GM19467 (cell line): ENCODE data around the gene AMPD1.

Experiments
- ATAC-seq: cut with Tn5 transposase; IDR thresholded peaks from one replicate; pipeline ENCODE4 v1.9.1; 2021; ENCODE audit warnings: mild to moderate bottlenecking, moderate library complexity; ENCODE audit not compliant: unreplicated experiment

AMPD1 gene

DNA sequence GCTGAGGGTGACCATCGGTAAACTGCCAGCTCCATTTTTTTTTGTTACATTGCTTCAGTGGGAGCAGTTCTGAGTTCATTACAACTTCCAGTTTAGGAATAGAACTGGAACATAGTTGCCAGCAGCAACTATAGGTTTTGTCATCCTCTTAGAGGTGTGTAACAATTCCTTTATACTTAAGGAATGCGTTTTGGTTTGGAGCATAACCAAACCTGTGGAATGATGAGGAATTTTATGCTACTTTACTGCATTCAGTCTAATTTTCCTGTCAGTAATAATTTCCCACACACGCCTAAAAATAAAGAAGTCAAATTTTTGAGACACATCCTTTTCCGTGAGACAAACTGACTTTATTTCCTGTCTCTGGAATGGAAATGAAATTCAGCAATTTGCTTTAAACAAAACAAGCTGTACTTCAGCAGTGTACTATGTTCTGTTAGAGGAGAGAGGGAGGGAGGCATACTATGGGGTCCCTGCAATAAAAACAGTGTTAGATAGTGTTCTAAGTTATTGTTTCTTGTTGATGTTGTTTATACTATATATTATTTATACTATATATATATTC, 4.8 kb upstream of the AMPD1 start:
- ATAC-seq, result no peak

DNA sequence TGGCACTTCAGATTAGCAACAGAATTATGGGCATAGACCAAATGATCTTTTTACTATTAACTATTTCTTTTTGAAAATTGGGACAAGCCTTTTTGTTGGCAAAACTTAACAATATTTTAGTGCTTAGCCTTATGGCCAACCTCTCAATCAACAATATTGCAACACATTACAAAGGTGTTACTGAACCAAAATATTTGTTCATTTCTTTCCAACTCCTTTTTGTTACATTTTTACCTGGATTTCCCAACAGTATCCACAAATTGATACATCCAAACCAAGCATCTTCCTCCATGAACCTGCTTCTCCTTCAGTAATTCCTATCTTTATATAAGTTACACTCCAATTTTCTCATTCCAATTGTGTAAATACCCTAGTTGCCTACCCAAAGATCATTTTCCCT, 1.5 kb upstream of the AMPD1 start:
- ATAC-seq, result no peak

DNA sequence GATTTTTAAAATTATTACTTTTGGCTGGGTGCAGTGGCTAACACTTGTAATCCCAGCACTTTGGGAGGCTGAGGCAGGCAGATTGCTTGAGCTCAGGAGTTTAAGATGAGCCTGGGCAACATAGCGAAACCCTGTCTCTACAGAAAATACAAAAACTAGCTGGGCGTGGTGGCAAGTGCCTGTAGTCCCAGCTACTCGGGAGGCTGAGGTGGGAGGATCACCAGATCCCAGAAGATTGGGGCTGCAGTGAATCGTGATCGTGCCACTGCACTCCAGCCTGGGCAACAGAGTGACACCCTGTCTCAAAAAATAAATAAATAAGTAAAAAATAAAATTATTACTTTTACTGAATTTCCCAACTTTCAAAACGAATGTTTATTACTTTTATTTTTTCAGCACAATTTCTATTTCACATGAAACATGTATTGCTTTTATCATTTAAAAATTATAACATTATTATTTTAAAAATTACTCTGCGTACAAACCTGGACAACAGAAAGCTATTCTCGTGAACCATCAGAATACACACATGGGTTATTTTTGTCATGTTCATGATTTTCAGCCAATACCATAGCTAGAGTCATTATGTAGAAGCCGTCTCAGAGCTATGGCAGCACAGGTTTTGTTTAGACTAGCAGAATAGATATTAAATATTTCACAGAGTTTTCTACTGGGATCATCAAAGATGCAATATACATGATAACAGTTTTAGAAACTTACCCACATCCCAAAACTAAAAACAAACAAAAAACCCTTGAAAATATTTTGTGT, 621 bp downstream of the AMPD1 start:
- ATAC-seq, result no peak

DNA sequence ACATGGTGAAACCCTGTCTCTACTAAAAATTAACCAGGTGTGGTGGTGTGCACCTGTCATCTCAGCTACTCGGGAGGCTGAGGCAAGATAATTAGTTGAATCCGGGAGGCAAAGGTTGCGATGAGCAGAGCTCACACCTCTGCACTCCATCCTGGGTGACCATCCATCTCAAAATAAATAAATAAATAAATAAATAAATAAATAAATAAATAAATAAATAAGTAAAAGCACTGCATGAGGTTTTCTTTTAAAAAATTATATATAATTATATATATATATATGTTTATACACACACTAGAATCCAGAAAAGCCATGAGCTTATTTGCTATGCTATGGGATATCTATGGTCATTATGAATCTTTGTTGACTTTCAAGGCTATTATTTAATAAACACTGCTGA, 2.4 kb downstream of the AMPD1 start:
- ATAC-seq, result no peak

DNA sequence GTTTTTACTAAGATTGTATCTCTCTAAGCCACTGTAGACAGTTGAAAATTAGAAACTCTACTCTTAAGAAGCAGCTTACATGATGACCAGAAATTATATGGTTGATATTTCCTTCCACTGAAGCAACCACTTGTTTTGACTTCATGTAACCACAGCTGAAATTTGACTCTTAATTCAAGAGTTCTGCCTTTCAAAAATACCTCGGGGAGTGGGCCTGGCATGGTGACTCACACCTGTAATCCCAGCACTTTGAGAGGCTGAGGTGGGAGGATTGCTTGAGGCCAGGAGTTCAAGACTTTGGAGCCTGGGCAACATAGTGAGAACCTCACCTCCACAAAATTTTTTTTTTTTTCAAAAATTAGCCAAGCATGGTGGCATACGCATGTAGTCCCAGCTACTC, 4.3 kb downstream of the AMPD1 start:
- ATAC-seq, result no peak

DNA sequence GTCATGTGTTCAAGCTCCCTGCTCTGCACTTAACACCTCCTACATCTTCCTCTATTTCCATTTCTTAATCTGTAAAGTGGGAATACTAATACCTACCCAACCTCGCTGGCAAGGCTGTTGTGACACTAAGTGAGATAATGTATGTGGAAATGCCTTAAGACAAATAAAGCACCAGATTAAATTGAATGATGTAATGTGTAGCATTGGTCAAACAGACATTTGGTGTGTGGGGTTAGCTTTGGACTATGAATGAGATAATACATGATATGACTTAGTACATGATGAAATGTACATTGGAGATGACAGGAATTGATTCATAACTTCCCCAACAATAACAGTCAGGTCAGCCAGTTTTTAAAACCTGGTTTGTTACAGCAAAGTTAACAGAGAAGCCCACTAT, 5.2 kb downstream of the AMPD1 start:
- ATAC-seq, result no peak

DNA sequence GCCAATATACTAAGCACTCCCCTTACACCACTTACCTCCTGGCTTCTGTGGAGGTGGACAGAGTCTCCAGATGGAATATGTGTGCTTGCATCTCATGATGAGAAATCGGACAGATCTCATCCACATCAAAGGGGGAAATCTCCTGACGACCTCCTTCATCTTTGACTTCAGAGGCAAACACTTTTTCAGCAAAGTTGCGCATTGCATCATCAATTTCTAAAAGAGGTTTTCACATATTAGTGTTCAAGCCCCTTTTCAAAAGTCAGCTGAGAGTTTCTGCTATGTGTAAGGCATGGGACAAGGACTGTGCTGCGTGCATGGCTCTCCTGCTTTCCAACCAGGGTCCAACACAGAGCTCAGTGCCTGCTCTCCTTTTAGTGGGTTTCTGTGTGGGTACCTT, 6.8 kb downstream of the AMPD1 start:
- no peak for ATAC-seq

DNA sequence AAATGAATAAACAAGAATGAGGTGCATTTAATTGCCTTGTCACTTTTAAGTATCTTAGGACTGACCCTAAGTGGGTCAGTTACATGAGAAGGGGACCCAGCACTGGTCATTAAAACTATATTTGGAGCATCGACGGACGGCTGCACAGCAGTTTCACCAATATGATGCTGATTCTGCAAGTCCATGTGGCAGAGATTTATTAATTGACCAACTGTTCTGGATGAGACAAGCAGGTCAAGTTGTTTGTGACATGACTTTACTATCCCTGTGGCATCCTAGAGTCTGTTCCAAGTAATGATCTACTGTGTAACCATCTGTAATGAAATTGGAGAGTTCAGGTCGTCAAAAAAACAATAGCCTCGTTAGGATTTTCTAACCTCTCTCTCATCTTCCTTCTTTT, 9.5 kb downstream of the AMPD1 start:
- no peak for ATAC-seq

DNA sequence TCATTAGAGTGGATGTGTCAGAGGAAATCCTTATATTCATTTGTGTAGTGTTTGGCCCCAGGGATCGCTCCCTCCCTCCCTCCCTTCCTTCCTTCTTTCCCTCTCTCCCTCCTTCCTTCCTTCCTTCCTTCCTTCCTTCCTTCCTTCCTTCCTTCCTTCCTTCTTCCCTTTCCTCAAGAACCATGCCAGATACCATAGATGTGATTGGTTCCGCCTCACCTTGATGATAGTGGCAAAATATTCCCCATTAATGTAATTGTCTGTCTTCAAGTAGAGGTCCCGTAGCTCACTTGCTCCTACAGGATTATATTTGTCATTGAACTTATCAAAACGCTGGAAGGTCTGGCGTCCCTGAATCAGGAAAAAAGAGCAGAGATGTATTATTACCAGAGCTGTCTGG, 17.7 kb downstream of the AMPD1 start:
- ATAC-seq, result no peak

DNA sequence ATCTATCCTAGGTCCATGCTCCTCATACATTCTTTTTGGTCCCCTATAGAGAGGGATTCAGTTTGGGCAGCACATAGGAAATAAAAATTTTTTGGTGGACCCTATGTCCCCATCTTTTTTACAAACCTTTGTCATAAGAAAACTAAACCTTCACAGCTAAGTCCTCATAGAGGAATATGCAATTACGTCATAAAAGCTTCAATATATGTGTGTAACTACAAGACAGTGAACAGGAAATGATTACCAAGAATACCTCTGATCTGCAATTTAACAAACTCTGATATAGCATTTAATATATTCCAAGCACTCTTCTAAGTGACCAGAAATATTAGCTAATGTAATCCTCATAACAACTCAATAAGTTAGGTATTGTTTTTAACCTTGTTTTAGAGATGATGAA, 19.2 kb downstream of the AMPD1 start:
- ATAC-seq, result no peak

DNA sequence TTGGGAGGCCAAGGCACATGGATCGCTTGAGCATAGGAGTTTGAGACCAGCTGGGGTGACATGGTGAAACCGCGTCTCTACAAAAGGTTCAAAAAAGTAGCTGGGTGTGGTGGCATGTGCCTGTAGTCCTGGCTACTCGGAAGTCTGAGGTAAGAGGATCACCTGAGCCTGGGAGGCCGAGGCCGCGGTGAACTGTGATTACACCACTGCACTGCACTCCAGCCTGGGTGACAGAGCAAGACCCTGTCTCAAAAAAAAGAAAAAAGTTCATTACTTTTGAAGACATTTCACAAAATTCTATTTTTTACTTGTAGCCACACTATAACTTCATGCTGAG, 23.4 kb downstream of the AMPD1 start:
- no peak for ATAC-seq

DNA sequence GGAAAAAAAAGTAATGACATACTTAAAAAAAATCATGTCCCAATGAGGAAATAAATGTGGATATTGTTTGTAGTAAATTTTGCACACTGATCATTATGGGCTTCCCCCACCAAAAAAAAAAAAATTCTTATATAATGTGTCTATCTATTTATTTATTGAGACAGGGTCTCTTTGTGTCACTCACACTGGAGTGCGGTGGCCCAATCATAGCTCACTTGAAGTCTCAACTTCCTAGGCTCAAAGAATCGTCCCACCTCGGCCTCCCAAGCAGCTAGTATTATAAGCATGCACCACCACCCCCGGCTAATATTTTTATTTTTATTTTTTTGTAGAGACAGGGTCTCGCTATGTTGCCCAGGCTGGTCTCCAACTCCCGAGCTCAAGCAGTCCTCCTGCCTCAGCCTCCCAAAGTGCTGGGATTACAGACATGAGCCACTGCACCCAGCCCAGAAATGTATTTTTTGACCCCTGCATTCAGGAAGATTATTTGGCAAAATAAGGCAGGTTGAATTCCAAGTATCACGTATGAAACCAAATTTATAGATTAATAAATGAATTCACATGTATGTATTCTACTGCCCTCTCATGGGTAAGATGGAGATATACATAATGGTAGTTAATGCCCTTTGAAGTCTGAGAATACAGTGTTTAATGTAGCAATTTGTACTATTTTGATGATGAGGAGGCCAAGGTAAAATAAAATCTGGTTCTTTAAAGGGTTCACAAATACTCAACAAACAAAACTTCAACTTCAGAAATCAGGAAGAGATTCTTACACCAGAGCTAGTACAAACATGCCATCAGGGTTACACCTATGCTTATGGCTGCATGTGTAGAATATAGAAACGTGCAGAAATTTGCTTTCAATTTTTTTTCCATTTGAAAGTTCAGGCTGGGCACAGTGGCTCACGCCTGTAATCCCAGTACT, 24.1 kb downstream of the AMPD1 start:
- no peak for ATAC-seq

DNA sequence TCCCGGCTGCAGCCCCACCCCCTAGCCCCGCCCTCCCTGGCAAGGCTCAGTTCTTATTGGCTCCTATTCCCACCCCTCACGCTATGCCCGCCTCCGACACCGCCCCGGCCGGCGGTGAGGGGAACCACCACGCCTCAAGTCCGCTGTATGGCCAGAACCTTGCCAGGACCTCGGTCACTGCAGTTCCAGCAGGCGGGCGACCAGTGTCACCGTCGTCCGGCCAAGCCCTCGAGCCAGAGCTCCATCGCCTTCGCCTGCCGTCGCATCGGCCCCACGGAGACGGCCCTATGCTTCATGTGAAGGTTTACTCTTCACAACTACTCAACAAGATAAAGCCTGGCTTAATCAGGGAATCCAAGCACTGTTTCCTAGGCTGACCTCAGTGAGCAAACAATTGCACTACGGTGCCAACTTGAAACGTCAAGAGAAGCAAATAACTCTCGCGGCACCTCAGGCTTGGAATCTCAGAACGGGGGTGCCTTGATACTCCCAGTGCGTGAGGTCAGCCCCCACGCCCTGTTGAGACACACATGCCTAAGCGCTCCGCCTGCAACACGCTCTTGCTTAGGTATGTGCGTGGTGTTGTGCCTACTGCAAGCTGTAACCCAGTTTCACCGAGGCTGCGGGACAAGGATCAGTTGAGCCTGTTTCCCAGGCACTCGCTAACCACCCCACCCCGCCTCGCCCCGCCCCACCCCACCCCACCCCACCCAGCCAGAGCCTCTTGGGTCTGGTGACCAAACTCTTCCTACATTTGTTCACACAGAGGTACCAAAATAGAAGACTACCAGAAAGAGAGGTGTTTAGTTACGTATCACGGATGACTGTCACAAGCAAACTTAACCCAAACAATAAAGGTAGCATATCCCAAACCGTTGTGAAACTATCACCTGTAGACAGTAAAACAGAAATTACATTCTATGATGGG, 25.0 kb downstream of the AMPD1 start:
- peak; percentile 98 for ATAC-seq

DNA sequence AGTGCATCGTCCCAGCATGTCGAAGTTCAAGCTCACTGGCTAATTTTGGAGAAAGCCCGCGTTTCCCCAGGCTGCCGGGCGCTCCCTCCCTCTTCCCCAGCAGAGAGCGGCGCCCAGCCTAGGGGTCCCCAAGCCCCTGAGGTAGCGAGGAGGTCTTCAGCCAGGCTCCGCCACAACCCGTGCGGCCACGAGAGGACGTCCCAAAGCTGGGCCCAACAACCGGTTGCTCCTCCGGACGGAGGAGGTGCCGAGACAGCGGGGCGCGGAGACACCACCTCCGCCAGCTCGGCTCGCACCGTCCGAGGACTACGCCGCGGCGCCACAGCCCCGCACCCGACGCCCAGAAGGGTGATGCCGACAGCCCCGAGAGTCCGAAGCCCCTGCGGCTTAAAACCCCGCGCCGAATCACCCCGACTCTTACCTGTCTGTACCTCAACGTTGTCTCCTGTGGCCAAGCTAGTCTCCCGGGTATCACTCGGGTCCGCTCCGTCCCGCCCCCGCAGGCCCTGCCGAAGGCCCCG, 25.7 kb downstream of the AMPD1 start, which contains the start of gene DENND2C:
Gene DENND2C, minus strand, starts transcription at position 488 of the 521 bp plus-strand sequence. CDS start 44,065 bp downstream, outside the sequence.
- ATAC-seq, result peak; percentile 48

DNA sequence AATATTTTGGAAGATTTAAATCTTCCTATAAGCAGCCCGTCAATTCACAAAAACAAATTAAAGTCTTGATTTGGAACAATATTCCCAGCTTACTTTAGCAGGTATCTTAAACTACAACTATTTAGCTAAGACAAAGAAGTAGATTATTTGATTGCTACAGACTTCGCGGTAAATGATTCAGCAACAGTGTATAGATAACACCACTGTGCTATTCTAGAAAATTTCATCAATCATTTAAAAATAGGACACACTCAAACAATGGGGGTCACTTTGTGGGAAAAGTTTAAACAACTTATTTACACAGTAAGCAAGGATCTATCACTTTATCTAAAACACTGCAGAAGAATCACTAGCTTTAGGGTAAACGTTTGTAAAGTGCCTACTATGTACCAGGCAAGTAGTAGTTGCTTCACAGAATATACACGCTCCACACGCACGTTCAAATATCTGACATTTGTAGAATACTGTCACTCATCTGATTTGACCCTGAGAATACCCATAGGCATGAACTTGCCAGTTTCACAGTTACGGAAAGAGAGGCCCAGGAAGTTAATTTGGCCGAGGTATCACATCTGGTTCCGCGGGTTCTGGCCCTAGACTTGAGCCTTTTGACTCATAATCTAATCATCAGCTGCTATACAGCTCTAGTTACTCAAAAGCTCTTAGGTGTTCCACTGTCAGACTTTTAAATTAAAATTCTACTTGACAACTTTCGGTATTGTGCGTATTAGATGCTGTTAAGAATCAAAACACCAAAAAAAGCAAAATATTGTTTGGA, 26.4 kb downstream of the AMPD1 start:
- ATAC-seq, result no peak

DNA sequence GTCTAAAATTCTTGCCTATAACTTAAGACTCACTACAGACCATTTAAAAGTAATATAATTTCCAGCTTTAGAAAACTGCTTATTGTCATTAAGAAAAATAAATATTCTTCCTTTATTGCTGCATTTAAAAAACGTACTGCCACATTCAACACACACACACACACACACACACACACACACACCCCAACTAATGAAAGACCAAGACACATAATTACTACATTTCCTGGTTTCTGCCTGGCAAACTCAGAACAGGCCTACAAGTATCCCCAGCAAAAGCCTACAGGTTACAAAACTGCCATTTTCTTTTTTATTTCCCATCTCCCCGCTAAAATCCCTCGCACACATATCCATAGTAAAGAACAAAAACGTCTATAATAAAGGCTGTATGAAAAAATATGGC, 27.0 kb downstream of the AMPD1 start:
- no peak for ATAC-seq

DNA sequence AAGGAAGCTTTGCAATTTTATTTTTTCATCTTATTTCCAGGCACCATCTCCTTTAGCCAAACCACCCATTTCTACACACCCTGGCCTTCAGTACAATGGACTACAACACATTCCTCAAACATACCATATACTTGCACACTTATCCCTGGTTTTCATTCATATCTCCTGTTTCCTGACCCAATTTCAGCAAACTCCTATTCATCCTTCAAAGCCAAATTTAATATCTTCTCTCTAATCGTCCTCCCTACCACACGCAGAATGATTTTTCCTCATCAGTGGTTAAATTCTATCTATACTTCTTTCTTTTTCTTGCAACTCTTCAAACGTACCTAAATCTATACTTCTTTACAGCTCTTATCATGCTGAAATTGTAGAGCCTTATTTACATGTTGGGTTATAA, 28.4 kb downstream of the AMPD1 start:
- no peak for ATAC-seq

DNA sequence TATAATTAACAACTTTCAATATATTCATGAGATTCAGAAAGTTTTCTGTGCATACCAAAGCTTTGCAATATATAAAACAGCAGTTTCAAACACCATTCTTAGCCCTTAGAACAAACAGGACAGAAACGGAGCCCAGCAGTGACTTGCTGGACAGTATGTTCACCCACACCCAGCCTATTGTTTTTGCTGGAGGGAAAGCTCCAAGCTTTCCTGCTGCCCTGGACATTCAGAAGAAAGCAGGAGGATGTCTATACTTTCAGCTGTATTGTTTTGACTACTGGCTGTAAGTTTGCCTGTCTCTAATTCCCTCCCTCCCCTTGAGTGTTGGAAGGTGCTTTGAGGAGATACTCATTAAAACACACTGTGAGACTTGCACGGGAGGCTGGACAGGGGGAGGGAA, 35.1 kb downstream of the AMPD1 start:
- ATAC-seq, result no peak

DNA sequence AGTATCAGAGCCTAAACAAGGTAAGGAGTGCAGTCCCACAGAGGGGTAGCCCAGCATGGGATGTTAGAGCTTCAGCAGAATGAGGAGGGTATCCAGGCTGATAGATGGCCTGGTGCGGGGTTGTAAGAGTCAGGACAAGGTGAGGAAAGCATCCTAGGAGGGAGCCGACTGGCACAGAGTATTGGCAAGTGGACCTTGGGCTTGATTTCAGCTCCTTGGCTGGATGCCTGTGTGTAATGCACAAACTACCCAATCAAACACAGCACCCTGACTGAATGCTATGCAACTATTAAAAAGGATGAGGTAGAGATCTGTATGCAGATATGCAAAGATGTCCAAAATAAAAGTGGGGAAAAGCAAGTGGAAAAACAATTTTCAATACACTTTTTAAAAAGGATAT, 43.5 kb downstream of the AMPD1 start:
- no peak for ATAC-seq

DNA sequence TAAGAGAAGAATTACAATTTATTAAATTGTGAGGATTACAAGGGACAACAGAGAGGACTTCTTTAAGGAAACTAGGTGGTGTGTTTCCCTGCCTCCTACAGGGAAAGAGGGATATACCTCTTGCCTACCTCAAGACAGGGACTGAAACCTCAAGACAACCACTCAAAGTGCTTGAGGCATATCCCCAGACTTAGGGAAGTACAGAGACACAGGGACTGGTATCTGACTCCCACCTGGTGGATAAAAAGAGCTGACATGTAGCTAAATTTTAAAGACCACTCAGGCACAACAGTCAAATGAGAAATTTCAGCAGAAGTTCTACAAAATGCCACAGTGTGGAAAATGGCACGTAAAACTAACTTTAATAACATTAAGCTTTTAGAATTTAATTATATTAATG, 46.8 kb downstream of the AMPD1 start:
- no peak for ATAC-seq
